HUES6 (cell line): ENCODE results near the gene RPL7L1.
"Not testable (repeated sequence)": the region's sequence is repeated elsewhere in the genome, so short reads cannot be mapped to it uniquely, and the experiment has no call there.

Experiments
- H3K27ac ChIP-seq: 2 replicates; pipeline ENCODE4 v1.7.0; 2013; ENCODE audit warnings: low read depth, mild to moderate bottlenecking, low read length, inconsistent platforms
- H3K27me3 ChIP-seq: 2 replicates; pipeline ENCODE4 v1.6.1; 2013; ENCODE audit warnings: low read length; ENCODE audit not compliant: control insufficient read depth, insufficient read depth
- H3K36me3 ChIP-seq: 2 replicates; pipeline ENCODE4 v1.6.1; 2013; ENCODE audit warnings: low read length; ENCODE audit not compliant: control insufficient read depth, insufficient read depth
- H3K4me1 ChIP-seq: 2 replicates; pipeline ENCODE4 v1.6.1; 2013; ENCODE audit warnings: low read length; ENCODE audit not compliant: control insufficient read depth, insufficient read depth
- H3K4me3 ChIP-seq: 2 replicates; pipeline ENCODE4 v1.5.1; 2013; ENCODE audit warnings: low read depth, low read length
- H3K9ac ChIP-seq: one replicate; pipeline ENCODE4 v1.6.1; 2013; ENCODE audit warnings: mild to moderate bottlenecking, low read length
- H3K9me3 ChIP-seq: 2 replicates; pipeline ENCODE4 v1.6.1; 2013; ENCODE audit warnings: low read depth, low read length; ENCODE audit not compliant: control insufficient read depth, insufficient read depth

RPL7L1 gene

DNA sequence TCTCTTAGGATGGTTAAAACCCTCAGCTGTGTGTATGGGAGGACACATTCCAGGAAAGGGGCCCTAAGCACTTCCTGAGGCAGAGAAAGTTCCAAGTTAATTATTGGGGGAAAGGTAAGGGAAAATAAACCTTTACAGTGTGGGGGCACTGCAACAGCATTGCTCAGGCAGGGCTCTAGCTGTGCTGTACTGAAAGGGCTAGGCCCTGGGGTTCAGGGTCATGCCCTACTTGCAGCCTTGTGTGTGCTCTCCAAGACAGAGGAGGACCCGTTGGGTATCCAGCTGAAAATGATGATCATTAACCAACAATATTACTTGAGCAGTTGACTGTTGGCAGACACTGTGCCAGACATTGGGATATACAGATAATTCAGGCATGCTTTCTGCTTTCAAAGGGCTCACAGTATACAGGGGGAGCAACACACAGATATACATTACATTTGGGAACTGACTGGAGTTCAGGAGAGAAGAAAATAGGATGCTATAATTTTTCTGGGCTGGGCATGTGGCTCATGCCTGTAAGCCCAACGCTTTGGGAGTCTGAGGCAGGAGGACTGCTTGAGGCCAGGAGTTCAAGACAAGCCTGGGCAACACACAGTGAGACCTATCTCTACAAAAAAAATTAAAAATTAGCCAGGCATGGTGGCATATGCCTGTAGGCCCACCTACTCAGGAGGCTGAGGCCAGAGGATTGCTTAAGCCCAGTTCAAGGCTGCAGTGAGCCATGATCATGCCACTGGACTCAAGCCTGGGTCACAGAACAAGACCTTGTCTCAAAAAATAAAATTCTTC lies 9.1 kb upstream of the RPL7L1 start:
- no peaks in the 10 kb centered on the region for H3K27me3 ChIP-seq
- H3K4me3 ChIP-seq = no peak overlapping the region
- no peaks in the 10 kb centered on the region for H3K4me1 ChIP-seq
- H3K36me3 ChIP-seq = peaks cover 8% of the 10 kb centered on the region
- no peaks in the 10 kb centered on the region for H3K9me3 ChIP-seq
- H3K27ac ChIP-seq = no peak overlapping the region
- H3K9ac ChIP-seq = no peak overlapping the region

GRCh38 chr6:42871711-42872110 lies 7.7 kb upstream of the RPL7L1 start:
- Histone ChIP-seq H3K9me3 (no peaks in the 10 kb centered on the region), H3K27ac (no peak overlapping the region), H3K9ac (no peak overlapping the region), H3K4me1 (no peaks in the 10 kb centered on the region), H3K27me3 (no peaks in the 10 kb centered on the region), H3K4me3 (no peak overlapping the region), H3K36me3 (peaks cover 5% of the 10 kb centered on the region; the same call in 1 of the 2 replicates)

DNA sequence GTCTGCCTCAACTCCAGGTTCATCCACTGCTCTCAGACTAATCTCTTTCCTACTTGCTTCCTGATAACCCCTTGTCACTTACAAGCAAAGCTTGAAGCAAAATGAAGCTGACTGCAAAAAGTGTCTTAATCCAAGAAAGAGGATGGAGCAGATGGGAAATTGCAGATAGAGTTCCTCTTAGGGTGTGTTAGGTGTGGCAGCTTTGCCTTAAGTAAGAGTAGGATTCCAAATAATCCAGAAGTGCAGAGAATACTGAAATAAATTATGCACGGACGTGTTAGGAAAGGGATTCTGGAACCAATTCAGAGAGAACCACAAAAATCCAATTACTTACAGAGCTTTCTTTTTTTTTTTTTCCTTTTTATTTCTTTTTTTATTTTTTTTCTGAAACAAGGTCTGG lies 6.1 kb upstream of the RPL7L1 start:
- Histone ChIP-seq H3K9me3 (no peaks in the 10 kb centered on the region), H3K9ac (no peak overlapping the region), H3K4me3 (no peak overlapping the region), H3K36me3 (no peaks in the 10 kb centered on the region), H3K27ac (no peak overlapping the region), H3K4me1 (no peaks in the 10 kb centered on the region), H3K27me3 (no peaks in the 10 kb centered on the region)

- Histone ChIP-seq H3K27me3 (no peaks in the 10 kb centered on the region), H3K27ac (no peak overlapping the region), H3K9me3 (no peaks in the 10 kb centered on the region), H3K9ac (no peak overlapping the region), H3K36me3 (peaks cover 9% of the 10 kb centered on the region), H3K4me1 (no peaks in the 10 kb centered on the region), H3K4me3 (no peak overlapping the region)
These were observed 1.7 kb upstream of the RPL7L1 start for GRCh38 chr6:42877695-42878094.

DNA sequence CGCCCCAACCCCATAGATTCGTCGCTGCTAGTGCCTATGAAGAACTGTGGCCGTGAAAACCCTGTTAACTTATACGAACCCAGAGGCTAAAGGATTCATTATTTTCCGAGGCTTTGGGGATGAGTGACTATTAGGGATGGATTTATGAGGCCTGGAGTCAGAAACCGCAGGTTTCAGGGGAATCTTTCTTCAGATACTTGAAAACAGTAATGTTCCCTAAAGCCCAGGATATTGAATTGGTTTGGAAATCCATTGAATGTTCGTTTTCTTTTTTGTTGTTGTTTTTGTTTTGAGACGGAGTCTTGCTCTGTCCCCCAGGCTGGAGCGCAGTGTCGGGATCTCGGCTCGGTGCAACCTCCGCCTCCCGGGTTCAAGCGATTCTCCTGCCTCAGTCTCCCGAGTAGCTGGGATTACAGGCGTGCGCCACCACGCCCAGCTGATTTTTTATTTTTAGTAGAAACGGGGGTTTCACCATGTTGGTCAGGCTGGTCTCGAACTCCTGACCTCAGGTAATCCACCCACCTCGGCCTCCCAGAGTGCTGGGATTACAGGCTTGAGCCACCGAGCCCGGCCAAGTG lies 913 bp downstream of the RPL7L1 start:
- not testable (repeated sequence) for H3K27me3 ChIP-seq
- peak overlapping the region; percentile 71 for H3K4me3 ChIP-seq

GRCh38 chr6:42880871-42881270 lies 1.5 kb downstream of the RPL7L1 start:
- H3K9me3 ChIP-seq, H3K27ac ChIP-seq, H3K4me1 ChIP-seq, H3K27me3 ChIP-seq: not testable (repeated sequence)
- peaks cover 41% of the 10 kb centered on the region for H3K36me3 ChIP-seq
- peak overlapping the region; percentile 71 for H3K4me3 ChIP-seq
- peak overlapping the region; percentile 83 for H3K9ac ChIP-seq

More for the DNA sequence above, 913 bp downstream of the RPL7L1 start:
- H3K4me1 ChIP-seq, H3K9me3 ChIP-seq: not testable (repeated sequence)
- Histone ChIP-seq H3K27ac (peak overlapping the region; percentile 86), H3K36me3 (peaks cover 35% of the 10 kb centered on the region), H3K9ac (peak overlapping the region; percentile 83)

DNA sequence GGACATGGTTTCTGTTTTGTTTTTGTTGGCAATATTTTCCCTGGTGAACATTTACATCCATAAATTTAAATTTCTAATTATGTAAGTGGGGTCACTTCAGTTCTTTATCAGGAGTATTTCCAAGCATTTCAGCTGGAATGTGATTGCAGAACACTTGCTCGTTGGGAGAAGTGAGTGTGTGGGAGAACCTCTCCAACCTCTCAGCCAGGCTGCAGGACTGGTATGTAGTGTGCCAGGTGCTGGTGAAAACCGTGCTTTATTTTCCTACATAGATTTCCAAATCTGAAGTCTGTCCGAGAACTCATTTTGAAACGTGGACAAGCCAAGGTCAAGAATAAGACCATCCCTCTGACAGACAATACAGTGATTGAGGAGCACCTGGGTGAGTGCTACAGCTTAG lies 6.3 kb downstream of the RPL7L1 start:
- Histone ChIP-seq H3K27ac (no peak overlapping the region), H3K36me3 (peaks cover 56% of the 10 kb centered on the region), H3K9me3 (no peaks in the 10 kb centered on the region), H3K4me1 (no peaks in the 10 kb centered on the region), H3K9ac (no peak overlapping the region), H3K27me3 (no peaks in the 10 kb centered on the region), H3K4me3 (no peak overlapping the region)

GRCh38 chr6:42888201-42888600 lies 8.8 kb downstream of the RPL7L1 start:
- H3K4me3 ChIP-seq, H3K27me3 ChIP-seq, H3K9ac ChIP-seq, H3K27ac ChIP-seq, H3K9me3 ChIP-seq, H3K4me1 ChIP-seq: not testable (repeated sequence)
- peaks cover 42% of the 10 kb centered on the region for H3K36me3 ChIP-seq

- Histone ChIP-seq H3K4me3 (peak overlapping the region; percentile 84), H3K36me3 (peaks cover 26% of the 10 kb centered on the region), H3K9ac (peak overlapping the region; percentile 96), H3K9me3 (no peaks in the 10 kb centered on the region), H3K4me1 (no peaks in the 10 kb centered on the region), H3K27ac (peak overlapping the region; percentile 11; the same call in 1 of the 2 replicates), H3K27me3 (no peaks in the 10 kb centered on the region)
These were observed 10.4 kb downstream of the RPL7L1 start for GRCh38 chr6:42889815-42890214.

GRCh38 chr6:42890311-42891198 lies 11.1 kb downstream of the RPL7L1 start:
- Histone ChIP-seq H3K4me3 (peak overlapping the region; percentile 84), H3K9me3 (no peaks in the 10 kb centered on the region), H3K36me3 (peaks cover 19% of the 10 kb centered on the region), H3K27ac (peak overlapping the region; percentile 88), H3K27me3 (no peaks in the 10 kb centered on the region), H3K4me1 (no peaks in the 10 kb centered on the region), H3K9ac (peak overlapping the region; percentile 96)
